GM19099 (cell line): Measurements from ENCODE around the gene MMP20.

Experiments
- POLR2A ChIP-seq: IDR thresholded peaks from 3 replicates; pipeline ENCODE4 v1.6.1; 2011; ENCODE audit warnings: low read depth; ENCODE audit not compliant: insufficient read length; ENCODE audit errors: extremely low read depth

MMP20 gene

GRCh38 chr11:102528618-102529017 lies 96.5 kb downstream of the MMP20 start:
- TF ChIP-seq POLR2A: no peak

- TF ChIP-seq POLR2A: no peak
Measured at GRCh38 chr11:102527684-102528083, 97.4 kb downstream of the MMP20 start.

- TF ChIP-seq POLR2A: no peak
Measured at GRCh38 chr11:102527041-102527440, 98.1 kb downstream of the MMP20 start.
